H1 (cell line): ENCODE data around the gene ZSCAN5A. TPM values are rescaled to one million over a fixed set of nuclear protein-coding genes. Genes with fewer than 3 reads are reported as not detected.
A peak's percentile ranks its signal among the peaks of the same experiment; 100 is the strongest.

Experiments used
- ATF2 ChIP-seq: IDR thresholded peaks from 2 replicates; pipeline ENCODE4 v1.6.1; 2012; ENCODE audit warnings: low read length, inconsistent platforms
- ATF3 ChIP-seq: IDR thresholded peaks from 2 replicates; pipeline ENCODE4 v1.6.1; 2011; ENCODE audit warnings: low read depth, mild to moderate bottlenecking, low read length; ENCODE audit not compliant: insufficient read depth
- BRCA1 ChIP-seq: IDR thresholded peaks from 2 replicates; pipeline ENCODE4 v1.6.1; 2012; ENCODE audit warnings: low read depth, low read length, improper control_type of control experiment
- CBX8 ChIP-seq: fragments of 300-800, 300-1000 bp; sonication (generic); IDR thresholded peaks from 2 replicates; pipeline ENCODE4 v1.7.1; 2016; ENCODE audit warnings: low read depth, low read length, borderline replicate concordance
- CEBPB ChIP-seq: IDR thresholded peaks from 2 replicates; pipeline ENCODE4 v1.6.1; 2012; ENCODE audit warnings: low read depth, low read length
- CHD2 ChIP-seq: IDR thresholded peaks from 2 replicates; pipeline ENCODE4 v1.6.1; 2012; ENCODE audit warnings: low read length, improper control_type of control experiment
- CREB1 ChIP-seq: IDR thresholded peaks from 2 replicates; pipeline ENCODE4 v1.6.1; 2012; ENCODE audit warnings: inconsistent platforms
- CTCF ChIP-seq, 3 experiments: IDR thresholded peaks; 1 replicate in 2 of 3; 2 replicates in 1 of 3; pipeline versions ENCODE4 v1.5.1 to v1.6.1; 2011; ENCODE audit warnings: low read length in 3 of 3, mild to moderate bottlenecking in 3 of 3, inconsistent platforms in 2 of 3, low read depth in 1 of 3, moderate library complexity in 1 of 3; ENCODE audit not compliant: insufficient read depth in 1 of 3; ENCODE audit errors: control extremely low read depth in 1 of 3
- E2F6 ChIP-seq: IDR thresholded peaks from 2 replicates; pipeline ENCODE4 v1.6.1; 2012; ENCODE audit warnings: inconsistent platforms
- HDAC2 ChIP-seq, 2 experiments: fragments of 300-600 bp in 1 of 2; sonication (generic) in 1 of 2; IDR thresholded peaks; 2 replicates each; pipeline ENCODE4 v1.6.1; 2011 to 2012; ENCODE audit warnings: low read depth in 2 of 2, low read length in 2 of 2, mild to moderate bottlenecking in 2 of 2, moderate library complexity in 2 of 2, borderline replicate concordance in 1 of 2, inconsistent platforms in 1 of 2
- HDAC6 ChIP-seq: IDR thresholded peaks from one replicate; pipeline ENCODE4 v1.7.1; 2012; ENCODE audit warnings: low read depth, mild to moderate bottlenecking, inconsistent platforms, low read length, moderate library complexity
- JUND ChIP-seq: IDR thresholded peaks from 2 replicates; pipeline ENCODE4 v1.6.1; 2011; ENCODE audit warnings: mild to moderate bottlenecking, improper control_type of control experiment, low read length
- KDM5A ChIP-seq: fragments of 200-600 bp; IDR thresholded peaks from 2 replicates; pipeline ENCODE4 v1.7.1; 2012; ENCODE audit warnings: mild to moderate bottlenecking, low read length, inconsistent platforms, mixed read lengths
- MAFK ChIP-seq: IDR thresholded peaks from 2 replicates; pipeline ENCODE4 v1.6.1; 2012; ENCODE audit warnings: low read depth, mild to moderate bottlenecking, improper control_type of control experiment, low read length
- MAX ChIP-seq: IDR thresholded peaks from 2 replicates; pipeline ENCODE4 v1.6.1; 2012; ENCODE audit warnings: inconsistent platforms
- POU5F1 ChIP-seq: IDR thresholded peaks from 2 replicates; pipeline ENCODE4 v1.6.1; 2011; ENCODE audit warnings: low read depth, mild to moderate bottlenecking, low read length, moderate library complexity
- RFX5 ChIP-seq: IDR thresholded peaks from 2 replicates; pipeline ENCODE4 v1.6.1; 2011; ENCODE audit warnings: low read depth, low read length, improper control_type of control experiment, borderline replicate concordance
- TCF12 ChIP-seq: IDR thresholded peaks from 2 replicates; pipeline ENCODE4 v1.6.1; 2011; ENCODE audit warnings: low read depth, mild to moderate bottlenecking, low read length
- TEAD4 ChIP-seq: IDR thresholded peaks from 2 replicates; pipeline ENCODE4 v1.6.1; 2012; ENCODE audit warnings: low read depth, low read length, inconsistent platforms, mixed read lengths
- YY1 ChIP-seq: IDR thresholded peaks from 2 replicates; pipeline ENCODE4 v1.6.1; 2011; ENCODE audit warnings: low read depth, mild to moderate bottlenecking, low read length
- polyA plus RNA-seq, 7 experiments: library from polyadenylated mRNA; depleted of rRNA in 3 of 7; stranded (reverse) in 5 of 7; unstranded in 2 of 7; fragments of >200 nt in 5 of 7; fragments of 200-250 nt in 2 of 7; gene quantifications; 1 replicate in 5 of 7; 2 replicates in 1 of 7; 4 replicates in 1 of 7; pipeline versions ENCODE4 v1.2.1 to v1.2.3, GENCODE V29; 2011 to 2013; ENCODE audit warnings: missing spikeins in 2 of 7, mixed read lengths in 2 of 7
- total RNA-seq: library from RNA; stranded (reverse); fragmentation: NEBNext Ultra II Directional; extraction: Animal tissue kit (Norgen Biotek cat#: 25700); gene quantifications from 2 replicates; pipeline ENCODE4 v1.2.1, GENCODE V29; 2021

The ZSCAN5A gene
- total and polyA plus RNA-seq, 2 of the 8 experiments (the other 6 are each of a cell fraction or from before 2014, with no cell fraction given) = 8.6 to 11.0 TPM

- no peak for TF ChIP-seq ATF3
- TF ChIP-seq E2F6 = no peak
- TF ChIP-seq HDAC6 = no peak
- TF ChIP-seq MAFK = no peak
- no peak for TF ChIP-seq RFX5
- TF ChIP-seq CEBPB = no peak
- TF ChIP-seq JUND = peak; percentile 84
- TF ChIP-seq YY1 = no peak
- TF ChIP-seq TCF12 = no peak
- TF ChIP-seq KDM5A = no peak
- no peak for TF ChIP-seq HDAC2 (IDR thresholded peaks at IDR 0.05; ENCODE audit: borderline replicate concordance in 1 of 2, low read depth in 2 of 2, low read length in 2 of 2)
- no peak for TF ChIP-seq BRCA1
- TF ChIP-seq MAX = no peak
- peak in 1 of 3 experiments; percentile 11; a peak in 1 of 4 replicates for TF ChIP-seq CTCF (IDR thresholded peaks at IDR 0.05; ENCODE audit: control extremely low read depth in 1 of 3, insufficient read depth in 1 of 3, low read depth in 1 of 3, low read length in 3 of 3)
- TF ChIP-seq TEAD4 = no peak
- no peak for TF ChIP-seq CBX8
- peak; percentile 90 for TF ChIP-seq CREB1
- no peak for TF ChIP-seq POU5F1
- peak; percentile 44; the same call in 1 of the 2 replicates for TF ChIP-seq CHD2
- TF ChIP-seq ATF2 = no peak
These were observed at the start of gene ZSCAN5A (continued) for GRCh38 chr19:56314381-56315076.
